DMS153 treated with DMSO at 0.1 percent for 48 hours (cell line): ENCODE data around the gene METTL15.
"Not testable (repeated sequence)": the region's sequence is repeated elsewhere in the genome, so short reads cannot be mapped to it uniquely, and the experiment has no call there.

Experiments
- DNase-seq: peaks from one replicate; lab custom pipeline; 2025; ENCODE audit not compliant: unreplicated experiment; lab: John Stamatoyannopoulos, UW

Gene METTL15, protein sequence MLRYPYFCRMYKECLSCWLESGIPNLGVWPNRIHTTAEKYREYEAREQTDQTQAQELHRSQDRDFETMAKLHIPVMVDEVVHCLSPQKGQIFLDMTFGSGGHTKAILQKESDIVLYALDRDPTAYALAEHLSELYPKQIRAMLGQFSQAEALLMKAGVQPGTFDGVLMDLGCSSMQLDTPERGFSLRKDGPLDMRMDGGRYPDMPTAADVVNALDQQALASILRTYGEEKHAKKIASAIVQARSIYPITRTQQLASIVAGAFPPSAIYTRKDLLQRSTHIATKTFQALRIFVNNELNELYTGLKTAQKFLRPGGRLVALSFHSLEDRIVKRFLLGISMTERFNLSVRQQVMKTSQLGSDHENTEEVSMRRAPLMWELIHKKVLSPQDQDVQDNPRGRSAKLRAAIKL

DNA sequence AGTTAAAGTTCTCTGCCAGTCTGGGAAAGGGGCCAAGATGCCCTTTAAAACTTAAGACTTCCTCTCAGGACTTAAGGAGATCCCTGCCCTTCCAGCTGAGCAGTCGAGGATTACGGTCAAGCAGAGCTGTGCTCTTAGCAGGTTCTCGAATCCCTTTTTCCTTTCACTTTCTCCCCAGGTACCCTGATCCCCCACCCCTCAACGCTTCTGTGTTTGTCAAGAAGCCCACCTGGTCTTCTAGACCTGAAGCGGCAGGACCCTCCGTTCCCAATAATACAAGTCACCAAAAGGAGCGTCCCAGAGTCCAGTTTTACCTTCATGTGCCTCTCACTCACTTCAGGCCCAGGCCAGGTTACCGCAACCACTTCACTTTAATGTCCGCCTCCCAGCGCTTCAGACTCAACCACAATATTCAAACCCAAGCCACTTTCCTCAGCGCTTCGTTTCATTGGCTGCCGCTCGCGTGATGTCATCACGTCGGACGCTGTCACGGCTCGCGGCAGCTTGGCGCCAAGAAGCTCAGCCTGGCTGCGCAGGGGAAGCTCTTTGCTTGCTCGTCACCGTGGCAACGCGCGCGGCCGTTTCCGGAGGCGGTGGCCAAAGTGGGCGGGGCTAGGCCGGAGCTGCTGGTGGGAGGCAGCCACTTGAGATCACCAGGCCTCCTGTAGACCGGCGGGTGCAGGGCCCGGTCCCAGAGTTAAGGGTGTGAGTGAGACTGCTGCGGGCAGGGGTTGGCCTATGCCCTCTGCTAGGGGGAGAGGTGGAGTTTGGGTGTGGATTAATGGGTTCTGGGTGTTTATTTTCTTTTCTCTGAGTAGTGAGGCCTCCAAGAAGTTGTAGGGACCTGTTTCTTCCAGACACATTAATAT lies at the start of gene METTL15, which contains the start of gene KIF18A:
TSS of gene METTL15 (plus strand) at position 639 of the 869 bp plus-strand sequence. CDS start 4,947 bp downstream, outside the sequence.
TSS of gene KIF18A (minus strand) at position 407 of the 869 bp plus-strand sequence. CDS start 10,209 bp downstream, outside the sequence.
- DNase-seq = peak; percentile 97

DNA sequence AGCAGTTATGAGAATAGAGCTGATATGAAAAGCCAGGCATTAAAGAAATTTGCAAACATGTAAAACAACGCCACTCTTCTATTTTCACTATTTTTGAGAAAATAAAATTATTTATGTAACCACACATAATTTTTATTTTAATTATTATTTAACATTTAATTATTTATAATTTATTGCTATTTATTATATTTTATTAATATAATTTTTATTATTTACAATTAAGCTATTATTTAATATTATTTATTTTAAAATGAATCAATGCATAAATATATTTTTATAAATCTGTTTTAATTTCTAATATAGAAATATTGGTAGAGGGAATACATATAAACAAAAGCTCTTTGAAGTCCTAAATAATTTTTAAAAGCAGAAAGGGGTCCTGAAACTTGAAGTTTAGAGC lies 36.9 kb upstream of the METTL15 start:
- DNase-seq = no peak

DNA sequence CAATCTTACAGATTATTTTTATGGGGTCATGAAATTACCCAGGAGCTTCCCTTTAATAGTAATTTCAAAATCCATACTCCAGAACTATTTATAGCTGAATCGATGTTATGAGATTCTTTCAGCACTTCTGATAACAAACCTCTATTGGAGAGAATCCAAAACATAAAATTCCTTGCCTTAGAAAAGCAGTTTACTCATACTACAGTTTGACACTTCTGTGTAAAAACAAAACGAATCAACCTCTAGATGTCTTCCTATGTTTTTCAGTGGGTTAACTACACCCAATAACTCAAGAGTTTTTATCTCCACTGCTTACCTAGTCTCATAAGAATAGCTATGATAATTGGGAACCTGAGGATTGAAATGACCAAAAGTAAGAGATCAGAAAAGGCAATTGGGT lies 35.9 kb upstream of the METTL15 start:
- DNase-seq = no peak

DNA sequence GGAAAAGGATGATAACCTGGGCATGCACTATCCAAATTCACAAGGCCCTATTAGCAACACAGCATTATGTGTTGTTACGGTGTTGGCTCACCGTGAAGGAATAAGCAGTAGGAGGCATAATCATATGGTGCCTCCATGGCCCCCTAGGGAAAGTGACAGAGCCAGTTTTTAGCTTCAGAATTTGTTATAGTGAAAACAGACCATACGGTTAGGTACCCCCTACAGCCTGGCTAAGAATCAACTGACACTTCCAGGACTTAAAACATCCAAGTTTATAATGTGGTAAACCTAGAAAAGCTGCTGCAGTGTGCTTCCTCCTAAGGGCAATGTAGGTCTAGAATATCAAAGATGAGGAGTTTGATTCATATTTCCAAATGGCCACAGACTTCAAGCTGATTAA lies 30.7 kb upstream of the METTL15 start:
- DNase-seq = no peak

DNA sequence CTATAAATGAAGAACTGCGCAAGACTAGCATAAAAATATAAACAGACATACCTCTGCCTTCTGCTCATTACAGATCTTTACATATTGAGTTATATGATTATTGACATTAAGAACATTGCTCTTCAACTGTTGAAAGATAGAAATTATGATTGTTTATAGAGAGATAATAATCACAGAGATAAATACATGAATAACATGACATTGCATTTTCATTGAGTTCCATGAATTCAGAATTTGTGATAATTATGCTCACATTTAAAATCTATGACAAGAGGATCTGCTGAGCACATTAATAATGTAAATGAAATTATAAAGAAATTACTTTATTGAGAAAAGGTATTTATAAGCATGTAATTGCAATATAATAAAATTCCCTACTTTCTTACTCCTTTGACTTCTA lies 25.1 kb upstream of the METTL15 start:
- DNase-seq = no peak

DNA sequence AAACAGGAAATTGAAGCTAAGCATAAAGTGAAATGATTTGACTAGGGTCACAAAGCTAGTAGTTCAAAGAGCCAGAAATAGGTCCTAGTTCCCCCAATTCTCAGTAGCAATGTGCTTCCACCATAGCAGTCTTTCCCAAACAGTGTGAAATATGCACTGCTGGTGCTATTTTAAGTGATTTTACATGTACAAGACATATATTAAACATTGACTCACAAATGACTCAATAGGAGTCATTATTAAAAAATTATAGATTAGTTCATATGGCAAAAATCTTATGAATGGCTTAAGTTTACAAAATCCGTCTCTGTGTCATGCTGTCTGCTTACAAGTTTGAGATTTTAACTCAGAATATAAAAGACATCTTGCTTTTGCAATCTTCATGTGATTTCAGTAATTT lies 21.6 kb upstream of the METTL15 start:
- DNase-seq = no peak

DNA sequence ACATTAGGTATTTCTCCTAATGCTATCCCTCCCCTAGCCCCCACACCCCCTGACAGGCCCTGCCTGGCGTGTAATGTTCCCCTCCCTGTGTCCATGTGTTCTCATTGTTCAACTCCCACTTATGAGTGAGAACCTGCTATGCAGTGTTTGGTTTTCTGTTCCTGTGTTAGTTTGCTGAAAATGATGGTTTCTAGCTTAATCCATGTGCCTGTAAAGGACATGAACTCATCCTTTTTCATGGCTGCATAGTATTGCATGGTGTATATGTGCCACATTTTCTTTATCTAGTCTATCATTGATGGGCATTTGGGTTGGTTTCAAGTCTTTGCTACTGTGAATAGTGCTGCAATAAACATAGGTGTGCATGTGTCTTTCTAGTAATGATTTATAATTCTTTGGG lies 21.0 kb upstream of the METTL15 start:
- not testable (repeated sequence) for DNase-seq

DNA sequence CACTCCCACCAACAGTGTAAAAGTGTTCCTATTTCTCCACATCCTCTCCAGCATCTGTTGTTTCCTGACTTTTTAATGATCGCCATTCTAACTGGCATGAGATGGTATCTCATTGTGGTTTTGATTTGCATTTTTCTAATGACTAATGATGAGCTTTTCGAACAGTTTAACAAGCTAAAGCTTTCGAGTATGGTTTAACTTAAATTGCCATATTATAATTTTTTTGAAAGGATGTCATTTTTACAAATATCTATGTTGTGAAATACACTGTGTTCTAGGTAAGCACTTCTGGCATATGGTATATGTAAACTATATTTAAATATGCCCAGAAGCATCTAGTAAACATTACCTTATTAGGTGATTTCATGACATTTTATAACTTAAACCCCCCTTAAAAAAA lies 20.5 kb upstream of the METTL15 start:
- not testable (repeated sequence) for DNase-seq

DNA sequence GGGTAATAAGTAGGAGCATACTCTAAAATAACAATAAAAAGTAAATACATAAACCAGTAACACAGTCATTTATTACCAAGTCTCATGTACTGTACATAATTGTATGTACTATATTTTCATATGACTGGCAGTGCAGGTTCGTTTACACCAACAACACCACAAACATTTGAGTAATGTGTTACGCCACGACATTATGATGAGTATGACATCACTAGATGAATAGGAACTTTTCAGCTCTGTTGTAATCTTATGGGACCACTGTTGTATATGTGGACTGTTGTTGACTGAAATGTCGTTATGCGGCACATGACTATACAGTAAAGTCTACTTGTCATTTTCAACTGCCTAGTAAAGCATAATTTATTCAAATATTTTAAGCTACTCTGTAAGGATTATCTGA lies 18.8 kb upstream of the METTL15 start:
- no peak for DNase-seq

DNA sequence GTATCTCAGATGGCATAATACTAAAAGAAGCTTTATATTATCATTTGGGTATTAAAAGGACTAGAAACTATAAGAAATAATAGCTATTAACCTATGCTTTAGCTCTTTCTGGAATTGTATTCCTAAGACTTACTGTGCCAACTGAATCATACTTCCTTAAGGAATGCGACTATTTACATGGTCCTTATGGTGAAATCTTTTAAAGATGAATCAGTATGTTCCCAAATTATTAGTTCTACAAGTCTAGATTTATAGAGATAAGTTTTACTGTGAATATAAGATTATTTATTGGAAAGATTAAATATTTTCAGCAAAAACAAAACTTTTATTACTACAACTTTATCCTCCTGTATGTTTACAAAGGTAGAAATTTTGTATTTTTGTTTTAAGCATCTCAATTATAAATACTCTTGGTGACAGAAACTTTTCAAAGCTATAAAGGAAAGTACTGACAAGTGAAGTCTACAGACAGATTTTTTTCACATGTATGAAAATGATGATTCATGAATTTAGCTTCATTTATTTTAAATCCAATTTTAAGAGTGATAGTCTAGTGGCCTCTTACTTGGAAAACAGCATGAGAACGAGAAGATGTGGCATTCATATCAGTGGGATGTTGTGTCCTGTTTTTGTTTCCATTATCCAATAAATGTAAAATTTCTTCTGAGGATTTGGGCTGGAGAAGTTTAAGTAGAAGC lies 18.0 kb upstream of the METTL15 start:
- DNase-seq = no peak

DNA sequence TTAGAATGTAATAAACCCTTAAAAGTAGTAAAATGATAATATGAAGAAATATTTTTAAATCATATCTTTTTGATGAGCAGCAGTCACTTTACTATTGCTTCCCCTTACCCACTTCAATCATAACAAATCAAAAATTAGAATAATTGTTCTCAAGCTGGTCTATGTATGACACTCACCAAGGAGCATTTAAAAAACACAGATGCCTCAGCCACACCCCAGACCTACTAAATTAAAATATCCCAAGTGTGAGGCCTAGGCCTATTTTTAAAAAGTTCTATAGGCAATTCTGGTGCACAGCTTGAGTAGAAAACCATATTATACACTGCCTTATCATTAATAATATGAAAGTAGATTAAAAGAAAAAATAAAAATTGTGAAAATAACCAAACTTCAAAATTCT lies 15.4 kb upstream of the METTL15 start:
- DNase-seq = no peak

DNA sequence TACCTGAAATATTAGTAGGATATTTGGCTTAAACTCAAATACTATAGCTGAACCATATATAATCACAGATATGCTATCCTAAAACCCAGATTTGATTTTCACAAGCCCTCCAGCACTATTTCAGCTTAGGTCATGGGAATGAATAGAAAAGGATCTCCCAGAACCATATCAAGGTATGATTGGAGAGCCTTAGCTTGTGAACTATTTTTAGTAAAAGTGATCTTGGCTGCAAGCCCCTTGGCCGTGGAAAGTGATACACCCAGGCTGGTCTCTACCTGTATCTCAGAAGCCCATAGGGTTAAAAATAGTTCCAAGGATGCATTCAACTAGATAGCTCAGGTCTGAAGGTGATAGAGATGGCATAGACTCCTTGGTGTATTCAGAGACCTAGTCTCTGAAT lies 9.9 kb upstream of the METTL15 start:
- DNase-seq = no peak

DNA sequence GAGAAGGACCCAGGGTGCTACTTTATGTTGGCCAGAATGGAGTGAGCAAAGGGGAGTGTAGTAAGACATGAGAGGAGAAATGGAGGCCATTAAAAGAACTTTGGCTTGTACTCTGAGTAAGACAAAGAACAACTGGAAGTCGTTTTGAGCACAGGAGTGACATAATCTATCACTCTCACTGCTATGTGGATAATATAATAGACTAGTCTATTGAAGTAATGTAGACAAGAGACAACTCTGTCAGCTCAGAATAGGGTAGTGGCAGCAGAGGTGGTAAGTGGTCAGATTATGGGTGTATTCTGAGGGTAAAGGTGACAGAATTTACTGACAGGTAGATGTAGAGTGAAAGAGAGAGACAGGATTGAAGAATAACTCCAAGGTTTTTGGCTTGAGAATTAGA lies 8.5 kb upstream of the METTL15 start:
- no peak for DNase-seq

DNA sequence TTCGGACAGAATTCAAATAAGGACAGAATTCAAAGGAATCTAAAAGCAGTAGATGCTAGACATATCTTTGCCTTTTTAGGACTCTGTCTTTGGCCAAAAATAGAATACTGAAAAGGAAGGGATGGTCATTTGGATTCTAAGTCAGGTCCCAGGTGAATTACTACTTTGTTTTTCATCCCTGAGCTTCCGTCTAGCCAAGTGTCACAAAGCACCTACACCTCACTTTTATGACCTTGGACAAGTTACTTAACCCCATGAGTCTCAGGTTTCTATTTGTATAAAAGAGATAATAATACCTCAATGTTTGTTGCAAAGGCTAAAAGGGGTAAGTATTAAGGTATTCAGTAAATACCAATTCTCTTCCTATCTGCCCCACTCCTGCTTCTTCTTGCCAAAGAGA lies 7.5 kb upstream of the METTL15 start:
- DNase-seq = no peak

DNA sequence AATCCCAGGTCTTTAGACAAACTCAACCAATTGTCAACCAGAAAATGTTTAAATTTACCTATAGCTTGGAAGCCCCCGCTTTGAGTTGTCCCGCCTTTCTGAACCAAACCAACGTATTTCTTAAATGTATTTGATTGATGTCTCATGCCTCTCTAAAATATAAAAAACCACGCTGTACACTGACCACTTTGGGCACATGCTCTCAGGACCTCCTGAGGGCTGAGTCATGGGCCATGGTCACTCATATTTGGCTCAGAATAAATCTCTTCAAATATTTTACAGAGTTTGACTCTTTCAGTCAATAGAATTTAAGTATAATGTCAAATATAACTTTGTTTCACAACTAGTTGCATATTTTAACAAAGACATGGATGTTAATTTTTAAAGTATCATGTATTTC lies 5.9 kb upstream of the METTL15 start:
- DNase-seq = not testable (repeated sequence)

DNA sequence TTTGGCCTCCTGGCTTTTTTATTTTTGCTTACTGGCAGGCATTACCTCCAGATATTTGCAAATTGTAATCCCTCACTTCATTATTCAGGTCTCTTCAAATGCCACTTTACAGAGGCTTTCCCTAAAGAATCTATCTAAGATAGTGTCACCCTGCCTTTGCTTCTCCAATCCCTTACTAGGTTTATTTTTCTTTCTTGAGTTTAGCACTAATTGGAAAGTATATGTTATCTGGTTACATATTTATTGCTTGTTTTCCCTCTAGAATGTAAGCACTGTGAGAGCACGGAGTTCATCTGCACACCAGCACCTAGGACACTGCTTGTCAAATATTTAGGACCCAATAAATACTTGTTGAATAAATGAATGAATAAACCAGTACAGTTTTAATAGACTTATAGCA lies 3.8 kb upstream of the METTL15 start:
- DNase-seq = no peak

DNA sequence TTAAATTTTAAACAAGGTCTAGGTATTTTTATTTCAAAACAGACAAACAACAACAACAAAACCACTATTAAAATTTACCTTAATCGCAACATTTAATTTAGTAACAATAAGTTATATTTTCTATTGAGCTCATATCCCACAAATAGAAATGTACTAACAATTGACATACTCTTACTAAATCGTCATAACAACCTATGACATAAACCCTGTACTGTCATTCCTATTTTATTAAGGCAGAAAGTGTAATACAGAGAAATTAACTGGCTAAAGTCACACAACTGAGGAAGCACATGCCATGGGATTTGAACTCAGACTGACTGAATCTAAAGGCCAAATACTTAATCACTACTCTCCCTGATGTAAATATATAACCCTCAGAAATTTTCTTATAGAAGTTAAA lies 3.2 kb upstream of the METTL15 start:
- no peak for DNase-seq

DNA sequence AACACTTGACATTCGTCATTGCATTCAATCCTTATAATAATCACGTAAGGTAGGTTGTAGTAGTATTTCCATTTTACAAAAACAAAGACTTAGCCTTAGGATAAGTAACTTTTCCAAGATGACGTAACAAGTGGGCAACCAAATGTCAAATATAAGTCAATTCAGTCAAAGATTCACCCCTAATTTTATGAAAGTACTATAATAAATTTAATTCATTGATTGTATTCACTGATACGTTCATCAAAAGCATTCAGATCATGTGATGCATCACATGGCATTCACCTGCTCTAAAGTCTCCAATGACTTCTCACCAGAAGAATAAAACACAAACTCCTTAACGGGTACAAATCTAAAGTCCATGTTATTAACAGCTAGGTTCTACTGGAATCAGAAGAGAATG lies 2.3 kb upstream of the METTL15 start:
- DNase-seq = no peak

DNA sequence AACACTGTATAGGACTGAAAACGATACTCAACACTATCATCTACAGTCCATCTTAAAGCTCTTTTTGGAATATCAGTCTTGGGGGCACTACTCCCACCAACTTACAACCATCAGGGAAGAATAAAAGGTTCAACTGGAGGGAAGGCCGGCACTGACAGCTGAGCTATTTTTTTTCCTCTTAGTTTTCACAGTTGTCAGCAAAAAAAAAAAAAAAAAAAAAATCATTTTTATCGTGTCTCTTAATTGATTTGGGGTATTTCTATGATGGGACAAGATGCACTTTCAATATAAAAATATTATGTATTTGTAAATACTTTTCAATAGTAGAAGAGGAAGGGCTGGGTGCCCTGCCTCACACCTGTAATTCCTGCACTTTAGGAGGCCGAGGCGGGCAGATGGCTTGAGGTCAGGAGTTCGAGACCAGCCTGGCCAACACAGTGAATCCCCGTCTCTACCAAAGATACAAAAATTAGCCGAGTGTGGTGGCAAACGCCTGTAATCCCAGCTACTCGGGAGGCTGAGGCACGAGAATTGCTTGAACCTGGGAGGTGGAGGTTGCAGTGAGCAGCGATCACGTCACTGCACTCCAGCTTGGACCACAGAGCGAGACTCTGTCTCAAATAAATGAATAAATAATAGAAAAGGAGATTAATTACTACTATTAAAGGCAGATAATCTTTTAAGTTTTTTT lies 1.7 kb upstream of the METTL15 start:
- DNase-seq = no peak

DNA sequence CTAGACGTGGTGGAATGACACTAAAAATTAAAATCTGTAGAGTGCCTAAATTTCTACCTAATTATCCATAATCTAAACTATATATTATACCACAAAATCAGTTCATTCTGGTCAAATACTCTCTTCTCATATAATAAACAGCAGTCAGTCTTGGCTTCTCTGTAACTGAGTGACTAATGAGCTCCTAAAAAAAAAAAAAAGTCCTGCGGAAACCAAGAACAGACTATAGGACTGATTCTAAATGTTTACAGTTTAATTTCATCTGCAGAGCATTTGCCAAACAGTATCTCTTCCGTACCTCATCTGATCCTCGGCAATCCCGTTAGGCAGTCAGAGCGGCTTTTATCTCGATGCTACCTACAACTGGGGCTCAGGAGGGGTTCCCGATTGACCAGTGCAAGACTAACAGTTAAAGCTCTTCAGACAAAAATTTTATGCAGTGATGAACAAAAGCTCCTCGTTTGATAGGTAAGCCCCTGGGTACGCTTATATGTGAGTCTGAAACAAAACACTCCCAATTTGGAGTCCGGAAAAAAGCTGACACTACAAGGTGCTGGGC lies 918 bp upstream of the METTL15 start:
- no peak for DNase-seq

DNA sequence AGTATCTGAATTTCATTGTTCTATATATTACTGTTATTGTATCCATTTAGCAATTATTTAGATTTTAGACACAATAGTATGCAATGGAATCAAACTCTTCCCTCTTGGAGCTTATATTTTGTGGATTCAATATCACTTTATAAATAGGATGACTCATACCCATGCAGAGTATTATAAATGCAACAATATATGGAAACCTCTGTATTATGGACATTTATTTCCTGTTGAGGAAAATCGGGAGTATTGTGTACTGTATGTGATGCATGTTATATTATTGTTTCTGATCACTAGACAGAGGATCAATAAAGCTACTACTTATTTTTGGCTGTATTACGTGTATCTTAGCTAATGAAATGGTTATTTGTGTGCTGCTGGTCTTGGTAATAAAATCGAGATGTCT lies 770 bp downstream of the METTL15 start:
- DNase-seq = no peak
